GM12875 (cell line): Measurements from ENCODE around the gene ASPSCR1.

ENCODE experiments used
- H3K4me3 ChIP-seq: one replicate; pipeline ENCODE4 v1.5.1; 2011; ENCODE audit warnings: low read depth, low read length, control low read depth
- CTCF ChIP-seq: IDR thresholded peaks from 2 replicates; pipeline ENCODE4 v1.5.1; 2011; ENCODE audit warnings: low read depth, mild to moderate bottlenecking, control low read depth, inconsistent platforms, low read length, moderate library complexity, borderline replicate concordance; ENCODE audit not compliant: insufficient read depth

Gene ASPSCR1

GRCh38 chr17:82060001-82060380 lies 82.6 kb downstream of the ASPSCR1 start:
- no peak overlapping the region for H3K4me3 ChIP-seq
- TF ChIP-seq CTCF, result no peak

DNA sequence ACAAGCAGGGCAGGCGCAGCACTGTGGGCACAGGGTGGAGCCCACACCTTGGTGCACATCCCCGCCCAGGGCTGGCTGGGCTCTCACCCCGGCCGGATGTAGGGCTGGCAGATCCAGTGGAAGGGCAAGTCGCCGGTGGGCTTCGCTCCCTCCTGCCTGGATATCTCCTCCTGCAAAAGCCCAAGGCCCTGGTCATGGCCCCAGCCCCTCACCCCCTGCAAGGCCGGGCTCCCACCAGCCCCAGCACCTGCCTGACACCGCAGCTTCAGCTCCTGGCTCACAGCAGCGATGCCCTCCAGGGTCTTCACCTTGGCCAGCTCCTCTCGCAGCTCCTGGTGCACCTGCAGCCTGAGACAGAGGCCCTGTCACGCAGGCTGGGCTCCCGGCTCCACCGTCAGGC lies 83.2 kb downstream of the ASPSCR1 start:
- TF ChIP-seq CTCF, result no peak
- no peak overlapping the region for H3K4me3 ChIP-seq

DNA sequence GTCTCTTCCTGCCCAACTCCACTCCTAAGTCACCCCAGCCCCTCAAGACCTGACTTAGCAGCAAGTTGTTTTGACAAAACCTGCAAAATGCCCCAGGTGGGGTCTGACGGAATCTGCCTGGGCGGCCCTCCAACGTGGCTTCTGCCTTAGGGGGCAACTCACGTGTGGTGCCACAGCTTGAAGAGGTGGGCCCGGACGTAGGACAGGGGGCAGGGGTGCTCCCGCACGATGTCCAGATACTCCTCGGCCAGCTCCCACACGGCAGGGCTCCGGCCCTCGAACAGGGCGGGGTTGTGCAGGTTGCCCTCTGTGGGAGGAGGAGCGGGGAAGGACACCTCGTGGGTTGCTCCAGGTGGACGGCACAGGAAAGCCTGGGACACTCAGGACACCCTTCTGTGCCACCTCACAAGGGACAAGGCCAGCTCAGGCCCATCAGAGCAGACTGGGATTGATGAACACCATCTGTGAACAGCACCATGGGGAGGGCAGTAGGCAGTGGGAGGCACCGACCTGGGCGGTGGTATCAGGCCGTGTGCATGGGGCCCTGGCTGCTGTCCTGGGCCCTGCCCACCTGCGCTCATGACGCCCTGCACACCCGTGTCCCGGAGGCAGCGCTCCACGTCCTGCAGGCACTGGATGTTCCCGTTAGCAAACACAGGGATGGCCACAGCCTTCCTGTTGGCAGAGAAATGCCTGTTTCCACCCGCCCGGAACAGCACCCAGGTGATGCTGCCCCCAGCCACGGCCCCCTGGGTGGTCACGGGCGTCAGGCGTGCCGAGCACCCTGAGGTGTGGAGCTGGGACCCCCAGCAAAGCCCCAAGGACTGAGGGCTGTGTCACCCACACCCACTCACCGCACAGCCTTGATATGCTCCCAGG lies 83.9 kb downstream of the ASPSCR1 start:
- TF ChIP-seq CTCF, result no peak
- H3K4me3 ChIP-seq, result no peak overlapping the region

GRCh38 chr17:82062076-82062983 lies 84.9 kb downstream of the ASPSCR1 start:
- no peak overlapping the region for H3K4me3 ChIP-seq
- no peak for TF ChIP-seq CTCF

DNA sequence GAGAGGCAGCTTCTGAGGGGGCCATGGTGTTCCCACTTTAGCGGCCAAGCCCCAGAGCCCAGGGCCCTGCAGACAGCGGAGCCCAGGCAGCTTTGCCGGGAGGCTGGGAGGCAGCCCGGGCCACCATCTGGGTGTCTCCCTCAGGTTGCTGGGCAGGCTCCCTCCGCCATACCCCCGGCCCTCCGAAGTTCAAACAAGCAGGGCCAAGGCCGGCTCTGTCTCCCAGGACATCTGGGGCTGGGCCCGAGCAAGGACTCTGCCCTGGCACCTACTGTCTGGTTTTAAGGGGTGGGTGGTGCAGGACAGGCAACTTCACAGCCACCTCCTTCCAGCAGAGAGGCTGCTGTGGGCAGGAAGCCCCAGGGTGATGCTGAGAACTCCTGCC lies 85.5 kb downstream of the ASPSCR1 start:
- H3K4me3 ChIP-seq, result no peak overlapping the region
- TF ChIP-seq CTCF, result no peak

- H3K4me3 ChIP-seq, result no peak overlapping the region
- no peak for TF ChIP-seq CTCF
Measured at GRCh38 chr17:82063424-82064415, 86.3 kb downstream of the ASPSCR1 start.
